Muscle layer of colon (tissue), 2 donors: ENCODE results near the gene IL34.

Experiments
- H3K27ac ChIP-seq: one replicate; pipeline ENCODE4 v1.7.0; 2013; ENCODE audit warnings: low read depth, mild to moderate bottlenecking, low read length, moderate library complexity
- H3K27me3 ChIP-seq, 2 donors: one replicate each; pipeline ENCODE4 v1.7.0; 2013; ENCODE audit warnings: low read length in 2 of 2, mild to moderate bottlenecking in 2 of 2; ENCODE audit not compliant: insufficient read depth in 2 of 2, control insufficient read depth in 1 of 2
- H3K36me3 ChIP-seq: one replicate; pipeline ENCODE4 v1.7.0; 2013; ENCODE audit warnings: mild to moderate bottlenecking, low read length; ENCODE audit not compliant: insufficient read depth
- H3K4me1 ChIP-seq: one replicate; pipeline ENCODE4 v1.7.0; 2013; ENCODE audit warnings: mild to moderate bottlenecking, low read length; ENCODE audit not compliant: insufficient read depth
- H3K4me3 ChIP-seq, 2 donors: one replicate each; pipeline ENCODE4 v1.7.0; 2013; ENCODE audit warnings: low read length in 2 of 2, low read depth in 1 of 2, mild to moderate bottlenecking in 1 of 2, moderate library complexity in 1 of 2
- H3K9ac ChIP-seq: one replicate; pipeline ENCODE4 v1.7.0; 2013; ENCODE audit warnings: low read length
- H3K9me3 ChIP-seq: one replicate; pipeline ENCODE4 v1.7.0; 2013; ENCODE audit warnings: mild to moderate bottlenecking, low read length
- donor health status: abdominal sarcoma.
- donor health status: Adenocarcinoma of cecum.

The IL34 gene

DNA sequence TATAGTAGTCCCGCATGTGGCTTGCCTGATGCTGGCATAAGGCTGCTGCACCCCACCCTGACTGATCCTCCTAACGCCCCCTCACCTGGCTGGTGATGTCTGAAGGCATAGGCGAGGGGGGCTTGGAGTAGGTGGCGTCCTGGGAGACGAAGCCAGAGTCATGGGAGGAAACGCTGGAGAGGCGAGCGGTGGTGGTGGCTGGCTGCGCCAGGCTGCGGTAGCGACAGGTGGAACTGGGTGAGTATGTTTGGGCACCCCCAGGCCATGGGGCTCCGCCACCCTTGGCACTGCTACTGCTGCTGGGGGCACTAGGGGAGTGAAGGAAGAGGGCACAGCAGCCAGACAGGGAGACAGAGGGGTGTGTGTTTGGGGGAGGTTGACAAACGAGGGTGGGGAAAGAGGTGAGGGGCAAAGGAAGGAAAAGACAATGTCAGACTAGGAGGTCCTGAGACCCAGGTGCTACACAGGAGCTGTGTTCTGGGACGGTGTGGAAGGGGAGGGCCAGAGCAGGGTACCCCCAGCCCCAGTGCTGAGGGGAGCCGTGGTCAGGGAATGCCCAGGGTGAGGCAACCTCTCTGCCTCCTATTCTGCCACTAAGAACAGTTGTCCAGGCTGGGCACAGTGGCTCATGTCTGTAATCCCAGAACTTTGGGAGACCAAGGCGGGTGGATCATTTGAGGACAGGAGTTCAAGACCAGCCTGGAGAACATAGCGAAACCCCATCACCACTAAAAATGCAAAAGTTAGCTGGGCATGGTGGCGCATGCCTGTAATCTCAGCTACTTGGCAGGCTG, 28.1 kb downstream of the IL34 start:
- no peak overlapping the region for H3K27ac ChIP-seq
- peaks cover 81% of the 10 kb centered on the region for H3K36me3 ChIP-seq
- H3K27me3 ChIP-seq: no peaks in the 10 kb centered on the region
- no peaks in the 10 kb centered on the region for H3K9me3 ChIP-seq
- H3K4me3 ChIP-seq: no peak overlapping the region
- peaks cover 6% of the 10 kb centered on the region for H3K4me1 ChIP-seq
- no peak overlapping the region for H3K9ac ChIP-seq

- H3K4me3 ChIP-seq: no peak overlapping the region
- no peaks in the 10 kb centered on the region for H3K9me3 ChIP-seq
- peaks cover 14% of the 10 kb centered on the region for H3K4me1 ChIP-seq
- peaks cover 79% of the 10 kb centered on the region for H3K36me3 ChIP-seq
- no peak overlapping the region for H3K9ac ChIP-seq
- H3K27ac ChIP-seq: no peak overlapping the region
- H3K27me3 ChIP-seq: no peaks in the 10 kb centered on the region
Measured at GRCh38 chr16:70675851-70676513, 29.6 kb downstream of the IL34 start.

- Histone ChIP-seq H3K9ac (no peak overlapping the region), H3K9me3 (no peaks in the 10 kb centered on the region), H3K4me1 (peaks cover 23% of the 10 kb centered on the region), H3K27me3 (no peaks in the 10 kb centered on the region), H3K27ac (no peak overlapping the region), H3K36me3 (peaks cover 74% of the 10 kb centered on the region), H3K4me3 (no peak overlapping the region)
Measured at GRCh38 chr16:70676675-70677498, 30.5 kb downstream of the IL34 start.

GRCh38 chr16:70677499-70678120, 31.3 kb downstream of the IL34 start:
- Histone ChIP-seq H3K4me1 (peaks cover 30% of the 10 kb centered on the region), H3K27ac (no peak overlapping the region), H3K27me3 (no peaks in the 10 kb centered on the region), H3K9me3 (no peaks in the 10 kb centered on the region), H3K36me3 (peaks cover 75% of the 10 kb centered on the region), H3K4me3 (no peak overlapping the region), H3K9ac (no peak overlapping the region)

GRCh38 chr16:70678121-70678897, 31.9 kb downstream of the IL34 start:
- H3K9me3 ChIP-seq: no peaks in the 10 kb centered on the region
- no peak overlapping the region for H3K9ac ChIP-seq
- peak overlapping the region; percentile 0 for H3K27ac ChIP-seq
- H3K27me3 ChIP-seq: no peaks in the 10 kb centered on the region
- H3K4me1 ChIP-seq: peaks cover 37% of the 10 kb centered on the region
- H3K36me3 ChIP-seq: peaks cover 75% of the 10 kb centered on the region
- no peak overlapping the region for H3K4me3 ChIP-seq

GRCh38 chr16:70678898-70679670, 32.7 kb downstream of the IL34 start:
- H3K36me3 ChIP-seq: peaks cover 68% of the 10 kb centered on the region
- no peak overlapping the region for H3K9ac ChIP-seq
- no peaks in the 10 kb centered on the region for H3K9me3 ChIP-seq
- no peak overlapping the region for H3K4me3 ChIP-seq
- H3K27ac ChIP-seq: peak overlapping the region; percentile 20
- H3K4me1 ChIP-seq: peaks cover 45% of the 10 kb centered on the region
- no peaks in the 10 kb centered on the region for H3K27me3 ChIP-seq

DNA sequence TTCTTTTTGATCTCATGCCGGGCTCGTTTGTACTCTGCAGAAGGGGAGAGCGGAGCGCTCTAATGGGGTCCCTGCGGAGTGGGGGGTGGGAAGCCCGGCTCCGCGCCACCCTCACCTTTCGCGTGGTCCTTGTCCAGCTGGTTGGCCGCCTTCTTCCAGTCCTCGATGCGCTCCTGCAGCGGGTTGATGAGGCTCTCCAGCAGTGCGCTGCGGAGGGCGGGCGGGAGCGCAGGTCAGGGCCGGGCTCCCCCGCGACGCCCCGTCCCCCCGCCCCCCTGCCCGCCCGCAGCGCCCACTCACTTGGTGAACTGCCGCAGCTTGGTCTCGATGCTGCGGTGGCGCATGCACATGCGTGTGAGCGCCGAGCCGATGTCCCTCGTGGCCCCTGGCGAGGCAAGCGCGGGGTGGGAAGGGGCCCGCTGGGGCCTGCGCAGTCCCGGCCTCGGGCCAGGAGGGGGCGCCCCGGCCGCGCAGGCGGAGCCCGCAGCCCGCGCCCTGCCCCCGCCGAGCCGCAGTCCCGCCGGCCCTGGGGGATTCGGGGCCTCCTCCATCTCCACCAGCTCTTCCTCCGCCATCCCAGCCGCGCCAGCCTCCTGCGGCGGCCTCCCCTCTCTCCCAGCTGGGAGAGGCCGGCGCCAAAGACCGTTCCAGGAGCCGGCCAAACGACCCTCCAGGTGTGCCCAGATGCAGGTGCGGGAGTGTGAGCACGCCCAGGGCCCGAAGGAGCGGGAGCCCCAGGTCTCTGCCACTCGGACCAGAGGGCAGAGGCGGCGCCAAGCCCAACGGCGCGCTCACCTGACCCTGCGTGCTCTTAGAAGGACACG, 33.5 kb downstream of the IL34 start:
- peaks cover 61% of the 10 kb centered on the region for H3K36me3 ChIP-seq
- no peaks in the 10 kb centered on the region for H3K27me3 ChIP-seq
- peaks cover 50% of the 10 kb centered on the region for H3K4me1 ChIP-seq
- no peak overlapping the region for H3K4me3 ChIP-seq
- peak overlapping the region; percentile 96 for H3K27ac ChIP-seq
- no peak overlapping the region for H3K9ac ChIP-seq
- H3K9me3 ChIP-seq: no peaks in the 10 kb centered on the region

DNA sequence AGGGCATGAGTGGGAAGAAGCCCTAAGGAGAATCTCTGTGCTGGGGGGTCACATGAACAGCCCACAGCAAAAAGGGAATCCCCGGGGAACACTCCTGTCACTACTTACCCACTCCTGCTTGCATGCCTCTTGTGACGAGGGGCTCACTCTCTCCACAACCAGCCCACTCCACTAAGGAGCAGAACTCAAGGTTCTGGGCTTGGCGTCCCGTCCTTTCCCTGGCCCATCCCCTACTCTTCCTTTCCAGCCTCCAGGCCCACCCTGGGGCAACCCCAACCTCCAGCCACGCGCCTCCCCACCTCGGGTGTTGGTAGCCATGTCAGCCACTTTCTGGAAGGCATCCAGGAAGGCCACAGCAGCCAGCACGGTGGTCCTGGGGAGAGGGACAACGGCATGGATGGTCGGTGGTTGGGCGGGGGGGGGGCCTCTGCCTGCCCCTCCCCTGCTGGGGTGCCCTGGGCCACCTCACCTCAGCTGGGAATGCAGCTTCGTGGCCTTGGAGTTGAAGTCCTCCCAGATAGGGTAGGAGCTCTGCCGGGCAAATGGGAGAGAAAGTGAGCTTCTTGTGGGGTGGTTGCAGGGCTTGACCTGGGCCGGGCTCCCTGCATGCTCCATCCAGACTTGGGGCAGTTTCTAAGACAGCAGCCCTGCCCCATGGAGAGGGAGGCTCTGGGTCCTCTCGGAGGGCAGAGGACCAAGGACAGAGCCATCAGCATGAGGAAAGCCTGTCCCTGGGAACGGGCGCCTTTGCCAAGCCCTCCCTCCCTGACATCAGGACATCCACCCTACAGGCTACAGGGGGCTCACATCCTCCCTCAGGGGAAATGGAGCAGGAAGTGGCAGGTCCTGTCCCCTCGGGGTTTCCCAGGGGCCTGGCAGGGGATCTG, 34.4 kb downstream of the IL34 start:
- H3K4me3 ChIP-seq: peak overlapping the region; percentile 2 to 18
- peaks cover 50% of the 10 kb centered on the region for H3K4me1 ChIP-seq
- H3K27me3 ChIP-seq: no peaks in the 10 kb centered on the region
- H3K9me3 ChIP-seq: no peaks in the 10 kb centered on the region
- H3K36me3 ChIP-seq: peaks cover 54% of the 10 kb centered on the region
- H3K27ac ChIP-seq: peak overlapping the region; percentile 96
- peak overlapping the region; percentile 66 for H3K9ac ChIP-seq
